ENCODE data around the gene WAPL.

- no peak for TF ChIP-seq POLR2A (IDR thresholded peaks at IDR 0.05)
- no peak for TF ChIP-seq CTCF (IDR thresholded peaks at IDR 0.05)
Observed at GRCh38 chr10:86553639-86554038, 32.0 kb upstream of the WAPL start.

Measured in adrenal gland (tissue), 5 donors.